ENCODE data around the gene COG1.

The COG1 gene

GRCh38 chr17:73201215-73202069, 8.6 kb downstream of the COG1 start:
- no peak for DNase-seq

- DNase-seq = no peak
Observed at GRCh38 chr17:73203135-73203787, 10.4 kb downstream of the COG1 start.

GRCh38 chr17:73203788-73204479, 11.1 kb downstream of the COG1 start:
- DNase-seq = no peak

GRCh38 chr17:73205459-73205961, 12.7 kb downstream of the COG1 start:
- no peak for DNase-seq

GRCh38 chr17:73208139-73208827, 15.4 kb downstream of the COG1 start:
- DNase-seq = no peak

GRCh38 chr17:73209436-73209835, 16.6 kb downstream of the COG1 start:
- no peak for DNase-seq

- no peak for DNase-seq
Observed at GRCh38 chr17:73210002-73210678, 17.3 kb downstream of the COG1 start.

GRCh38 chr17:73211745-73212144, 18.9 kb downstream of the COG1 start:
- DNase-seq = no peak

GRCh38 chr17:73214008-73214407, 21.2 kb downstream of the COG1 start:
- no peak for DNase-seq

- DNase-seq = no peak
Observed at GRCh38 chr17:73214851-73215250, 22.0 kb downstream of the COG1 start.

- no peak for DNase-seq
Observed at GRCh38 chr17:73215447-73215846, 22.6 kb downstream of the COG1 start.

- no peak for DNase-seq
Observed at GRCh38 chr17:73223626-73224230, 30.9 kb downstream of the COG1 start.

GRCh38 chr17:73224237-73224636, 31.4 kb downstream of the COG1 start:
- no peak for DNase-seq

GRCh38 chr17:73224663-73225305, 31.9 kb downstream of the COG1 start:
- DNase-seq = no peak

- DNase-seq = no peak
Observed at GRCh38 chr17:73226556-73227172, 33.8 kb downstream of the COG1 start.

GRCh38 chr17:73227379-73227778, 34.5 kb downstream of the COG1 start:
- DNase-seq = no peak

GRCh38 chr17:73227944-73228343, 35.1 kb downstream of the COG1 start:
- DNase-seq = no peak

GRCh38 chr17:73228748-73229236, 35.9 kb downstream of the COG1 start:
- DNase-seq = no peak

GRCh38 chr17:73230088-73230487, 37.2 kb downstream of the COG1 start:
- DNase-seq = no peak

GRCh38 chr17:73231395-73231794, 38.5 kb downstream of the COG1 start:
- DNase-seq = no peak
